WTC11 (cell line): ENCODE measurements around the gene COBL. TPM values are rescaled to one million over a fixed set of nuclear protein-coding genes. Genes with fewer than 3 reads are reported as not detected.

Experiments
- ATAC-seq: fragments of 200-7000 bp; cut with Tn5 transposase; 2 replicates; pipeline ENCODE4 v1.10.0; 2021; ENCODE audit warnings: mild to moderate bottlenecking, moderate library complexity
- CTCF ChIA-PET: fragments of 300-600 bp; sonication (Branson Sonifier 250); formaldehyde crosslinking; loops from one replicate; lab custom pipeline; 2021; ENCODE audit warnings: antibody characterized with exemption; lab: Charles Lee
- POLR2A ChIA-PET: fragments of 350-600 bp; sonication (Branson Sonifier 250); formaldehyde crosslinking; loops from one replicate; lab custom pipeline; 2021; ENCODE audit warnings: antibody characterized with exemption; lab: Charles Lee
- DNase-seq: peaks from one replicate; pipeline ENCODE4 v3.0.0; 2021; ENCODE audit warnings: low spot score
- H3K27ac Mint-ChIP-seq: 2 replicates; pipeline ENCODE4 v1.8.0; 2021; ENCODE audit warnings: mixed read lengths
- H3K27me3 Mint-ChIP-seq: 2 replicates; pipeline ENCODE4 v1.8.0; 2021; ENCODE audit warnings: low read depth, mild to moderate bottlenecking, moderate library complexity, mixed read lengths
- H3K36me3 Mint-ChIP-seq: 2 replicates; pipeline ENCODE4 v1.8.0; 2021; ENCODE audit warnings: mixed read lengths
- H3K4me1 Mint-ChIP-seq: 2 replicates; pipeline ENCODE4 v1.8.0; 2022; ENCODE audit warnings: mixed read lengths
- H3K4me3 Mint-ChIP-seq: 2 replicates; pipeline ENCODE4 v1.8.0; 2021; ENCODE audit warnings: mild to moderate bottlenecking, moderate library complexity, mixed read lengths
- H3K9me3 Mint-ChIP-seq: 2 replicates; pipeline ENCODE4 v1.8.0; 2021; ENCODE audit warnings: mixed read lengths
- CBFB ChIP-seq: sonication (generic); formaldehyde crosslinking; IDR thresholded peaks from 2 replicates; pipeline ENCODE4 v1.8.1; 2022; ENCODE audit warnings: mild to moderate bottlenecking, low read depth, missing genetic modification reagents
- CREM ChIP-seq: sonication (generic); formaldehyde crosslinking; IDR thresholded peaks from 2 replicates; pipeline ENCODE4 v1.8.1; 2022; ENCODE audit warnings: mild to moderate bottlenecking, missing genetic modification reagents, moderate library complexity
- EMX1 ChIP-seq: fragments of 250-450 bp; sonication (Bioruptor Pico); IDR thresholded peaks from 2 replicates; pipeline ENCODE4 v1.8.0; 2021; ENCODE audit warnings: mild to moderate bottlenecking
- GABPB1 ChIP-seq: sonication (generic); formaldehyde crosslinking; IDR thresholded peaks from 2 replicates; pipeline ENCODE4 v1.8.1; 2023; ENCODE audit warnings: mild to moderate bottlenecking, missing genetic modification reagents
- KAT7 ChIP-seq: sonication (generic); formaldehyde crosslinking; IDR thresholded peaks from 2 replicates; pipeline ENCODE4 v1.8.1; 2023; ENCODE audit warnings: missing genetic modification reagents, mild to moderate bottlenecking, borderline replicate concordance
- NFYB ChIP-seq: sonication (generic); formaldehyde crosslinking; conservative IDR thresholded peaks from 2 replicates; pipeline ENCODE4 v1.8.0; 2022; ENCODE audit warnings: low read depth, missing genetic modification reagents
- RORB ChIP-seq: fragments of 250-450 bp; sonication (Bioruptor Pico); IDR thresholded peaks from 2 replicates; pipeline ENCODE4 v1.9.0; 2021; ENCODE audit warnings: mild to moderate bottlenecking
- SOX15 ChIP-seq: fragments of 250-450 bp; sonication (Bioruptor Pico); IDR thresholded peaks from 2 replicates; pipeline ENCODE4 v1.9.0; 2021; ENCODE audit warnings: mild to moderate bottlenecking
- TEAD4 ChIP-seq: sonication (generic); formaldehyde crosslinking; IDR thresholded peaks from 2 replicates; pipeline ENCODE4 v1.8.0; 2022; ENCODE audit warnings: mild to moderate bottlenecking, missing genetic modification reagents
- ZBTB21 ChIP-seq: sonication (generic); formaldehyde crosslinking; IDR thresholded peaks from 2 replicates; pipeline ENCODE4 v1.8.1; 2023; ENCODE audit warnings: mild to moderate bottlenecking, missing genetic modification reagents, borderline replicate concordance
- ZNF121 ChIP-seq: sonication (generic); formaldehyde crosslinking; IDR thresholded peaks from 2 replicates; pipeline ENCODE4 v1.8.0; 2023; ENCODE audit warnings: missing genetic modification reagents
- ZNF263 ChIP-seq: sonication (generic); formaldehyde crosslinking; IDR thresholded peaks from 2 replicates; pipeline ENCODE4 v1.8.1; 2022; ENCODE audit warnings: low read depth, mild to moderate bottlenecking, moderate library complexity, missing genetic modification reagents
- total RNA-seq: library from RNA; stranded (reverse); gene quantifications from 3 replicates; pipeline ENCODE4 v1.2.3, GENCODE V29; 2021
- TF ChIP-seq, protein P1 (sequence below): fragments of 250-450 bp; sonication (Bioruptor Pico); IDR thresholded peaks from 2 replicates; pipeline ENCODE4 v1.9.0; 2021; ENCODE audit warnings: mild to moderate bottlenecking
- TF ChIP-seq, protein P2 (sequence below): fragments of 250-450 bp; sonication (Bioruptor Pico); IDR thresholded peaks from 2 replicates; pipeline ENCODE4 v1.9.0; 2021; ENCODE audit warnings: mild to moderate bottlenecking
- TF ChIP-seq, protein P3 (sequence below): sonication (generic); formaldehyde crosslinking; IDR thresholded peaks from 2 replicates; pipeline ENCODE4 v1.8.0; 2022; ENCODE audit warnings: missing genetic modification reagents
- TF ChIP-seq, protein P4 (sequence below): sonication (generic); formaldehyde crosslinking; IDR thresholded peaks from 2 replicates; pipeline ENCODE4 v1.8.0; 2022; ENCODE audit warnings: mild to moderate bottlenecking, missing genetic modification reagents

COBL gene
- total RNA-seq, 1 experiment from 2014 or later, result 36.5 TPM

DNA sequence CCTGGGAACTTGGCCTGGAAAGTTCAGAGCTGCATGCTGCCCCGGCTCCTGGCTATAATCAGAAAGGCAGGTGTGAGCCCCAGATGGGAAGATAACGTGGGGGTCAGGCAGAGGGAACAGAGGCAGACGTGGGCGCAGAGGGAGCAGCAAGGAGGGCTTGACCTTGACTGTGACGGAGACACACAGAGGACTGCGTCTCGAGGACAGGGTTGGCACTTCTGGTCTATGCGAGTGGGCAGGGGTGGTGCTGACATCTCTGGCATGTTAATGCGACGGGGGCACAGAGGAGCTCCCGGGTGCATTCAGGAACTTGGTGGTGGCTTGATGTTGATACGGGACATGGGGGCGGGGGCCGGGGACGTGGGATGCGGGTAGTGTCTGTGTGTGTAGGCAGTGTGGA, 301.8 kb downstream of the COBL start (continued):
- TF ChIP-seq, protein P1, sequence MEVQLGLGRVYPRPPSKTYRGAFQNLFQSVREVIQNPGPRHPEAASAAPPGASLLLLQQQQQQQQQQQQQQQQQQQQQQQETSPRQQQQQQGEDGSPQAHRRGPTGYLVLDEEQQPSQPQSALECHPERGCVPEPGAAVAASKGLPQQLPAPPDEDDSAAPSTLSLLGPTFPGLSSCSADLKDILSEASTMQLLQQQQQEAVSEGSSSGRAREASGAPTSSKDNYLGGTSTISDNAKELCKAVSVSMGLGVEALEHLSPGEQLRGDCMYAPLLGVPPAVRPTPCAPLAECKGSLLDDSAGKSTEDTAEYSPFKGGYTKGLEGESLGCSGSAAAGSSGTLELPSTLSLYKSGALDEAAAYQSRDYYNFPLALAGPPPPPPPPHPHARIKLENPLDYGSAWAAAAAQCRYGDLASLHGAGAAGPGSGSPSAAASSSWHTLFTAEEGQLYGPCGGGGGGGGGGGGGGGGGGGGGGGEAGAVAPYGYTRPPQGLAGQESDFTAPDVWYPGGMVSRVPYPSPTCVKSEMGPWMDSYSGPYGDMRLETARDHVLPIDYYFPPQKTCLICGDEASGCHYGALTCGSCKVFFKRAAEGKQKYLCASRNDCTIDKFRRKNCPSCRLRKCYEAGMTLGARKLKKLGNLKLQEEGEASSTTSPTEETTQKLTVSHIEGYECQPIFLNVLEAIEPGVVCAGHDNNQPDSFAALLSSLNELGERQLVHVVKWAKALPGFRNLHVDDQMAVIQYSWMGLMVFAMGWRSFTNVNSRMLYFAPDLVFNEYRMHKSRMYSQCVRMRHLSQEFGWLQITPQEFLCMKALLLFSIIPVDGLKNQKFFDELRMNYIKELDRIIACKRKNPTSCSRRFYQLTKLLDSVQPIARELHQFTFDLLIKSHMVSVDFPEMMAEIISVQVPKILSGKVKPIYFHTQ (CRISPR knock-in tag), result no peak
- no peak for TF ChIP-seq KAT7 (CRISPR knock-in tag)
- TF ChIP-seq ZNF263 (CRISPR knock-in tag), result no peak
- no peak for TF ChIP-seq EMX1 (CRISPR knock-in tag)
- no peak for TF ChIP-seq TEAD4 (CRISPR knock-in tag)
- TF ChIP-seq GABPB1 (CRISPR knock-in tag), result no peak
- no peak for TF ChIP-seq ZBTB21 (CRISPR knock-in tag)
- TF ChIP-seq NFYB, result no peak
- no peak for TF ChIP-seq SOX15 (CRISPR knock-in tag)
- no peak for TF ChIP-seq RORB (CRISPR knock-in tag)
- TF ChIP-seq, all 79 proteins: peak for 0

DNA sequence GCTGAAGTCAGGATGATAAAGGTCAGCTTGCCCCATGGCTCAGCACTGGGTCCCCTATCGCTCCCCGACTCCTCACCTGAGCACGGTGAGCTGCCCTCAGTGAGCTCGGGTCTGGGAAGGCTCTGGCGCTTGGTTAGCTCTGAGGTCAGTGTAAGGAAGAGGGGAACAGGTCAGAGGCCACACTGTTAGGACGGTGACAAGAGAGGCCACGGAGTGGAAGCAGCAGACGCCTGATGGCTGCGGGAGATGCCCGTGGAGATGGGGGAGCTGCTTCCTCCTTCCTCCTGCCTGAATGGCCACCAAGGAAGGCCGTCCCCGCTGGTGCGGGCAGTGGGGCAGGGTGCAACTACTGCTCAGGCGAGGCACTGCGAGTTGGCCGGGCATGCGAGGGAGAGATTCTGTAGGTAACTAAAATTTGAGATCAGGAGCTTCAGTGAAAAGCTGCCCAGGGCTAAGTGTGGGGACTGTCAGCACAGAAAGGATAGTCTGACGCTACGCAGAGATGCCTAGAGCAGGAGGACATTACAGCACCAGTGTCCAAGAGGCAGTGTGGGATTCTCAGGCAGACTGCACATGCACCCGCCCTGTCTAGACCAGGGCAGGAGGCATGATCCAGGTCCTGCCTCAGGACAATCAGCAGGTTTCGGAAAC, 302.6 kb downstream of the COBL start:
- POLR2A ChIA-PET, result no interaction called here
- Mint-ChIP-seq H3K4me3 (no peak overlapping the region), H3K27me3 (no peaks in the 10 kb centered on the region), H3K9me3 (no peaks in the 10 kb centered on the region), H3K27ac (no peak overlapping the region), H3K4me1 (no peaks in the 10 kb centered on the region), H3K36me3 (peaks cover 4% of the 10 kb centered on the region; the same call in 1 of the 2 replicates)
- ATAC-seq, result no peak; the same call in 1 of the 2 replicates
- no peak for DNase-seq
- TF ChIP-seq CBFB (CRISPR knock-in tag), result no peak
- TF ChIP-seq, protein P2, sequence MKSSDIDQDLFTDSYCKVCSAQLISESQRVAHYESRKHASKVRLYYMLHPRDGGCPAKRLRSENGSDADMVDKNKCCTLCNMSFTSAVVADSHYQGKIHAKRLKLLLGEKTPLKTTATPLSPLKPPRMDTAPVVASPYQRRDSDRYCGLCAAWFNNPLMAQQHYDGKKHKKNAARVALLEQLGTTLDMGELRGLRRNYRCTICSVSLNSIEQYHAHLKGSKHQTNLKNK (CRISPR knock-in tag), result no peak
- TF ChIP-seq, protein P3, sequence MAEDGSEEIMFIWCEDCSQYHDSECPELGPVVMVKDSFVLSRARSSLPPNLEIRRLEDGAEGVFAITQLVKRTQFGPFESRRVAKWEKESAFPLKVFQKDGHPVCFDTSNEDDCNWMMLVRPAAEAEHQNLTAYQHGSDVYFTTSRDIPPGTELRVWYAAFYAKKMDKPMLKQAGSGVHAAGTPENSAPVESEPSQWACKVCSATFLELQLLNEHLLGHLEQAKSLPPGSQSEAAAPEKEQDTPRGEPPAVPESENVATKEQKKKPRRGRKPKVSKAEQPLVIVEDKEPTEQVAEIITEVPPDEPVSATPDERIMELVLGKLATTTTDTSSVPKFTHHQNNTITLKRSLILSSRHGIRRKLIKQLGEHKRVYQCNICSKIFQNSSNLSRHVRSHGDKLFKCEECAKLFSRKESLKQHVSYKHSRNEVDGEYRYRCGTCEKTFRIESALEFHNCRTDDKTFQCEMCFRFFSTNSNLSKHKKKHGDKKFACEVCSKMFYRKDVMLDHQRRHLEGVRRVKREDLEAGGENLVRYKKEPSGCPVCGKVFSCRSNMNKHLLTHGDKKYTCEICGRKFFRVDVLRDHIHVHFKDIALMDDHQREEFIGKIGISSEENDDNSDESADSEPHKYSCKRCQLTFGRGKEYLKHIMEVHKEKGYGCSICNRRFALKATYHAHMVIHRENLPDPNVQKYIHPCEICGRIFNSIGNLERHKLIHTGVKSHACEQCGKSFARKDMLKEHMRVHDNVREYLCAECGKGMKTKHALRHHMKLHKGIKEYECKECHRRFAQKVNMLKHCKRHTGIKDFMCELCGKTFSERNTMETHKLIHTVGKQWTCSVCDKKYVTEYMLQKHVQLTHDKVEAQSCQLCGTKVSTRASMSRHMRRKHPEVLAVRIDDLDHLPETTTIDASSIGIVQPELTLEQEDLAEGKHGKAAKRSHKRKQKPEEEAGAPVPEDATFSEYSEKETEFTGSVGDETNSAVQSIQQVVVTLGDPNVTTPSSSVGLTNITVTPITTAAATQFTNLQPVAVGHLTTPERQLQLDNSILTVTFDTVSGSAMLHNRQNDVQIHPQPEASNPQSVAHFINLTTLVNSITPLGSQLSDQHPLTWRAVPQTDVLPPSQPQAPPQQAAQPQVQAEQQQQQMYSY (CRISPR knock-in tag), result no peak
- TF ChIP-seq CREM (CRISPR knock-in tag), result no peak
- TF ChIP-seq ZNF121 (CRISPR knock-in tag), result no peak
- TF ChIP-seq, protein P4, sequence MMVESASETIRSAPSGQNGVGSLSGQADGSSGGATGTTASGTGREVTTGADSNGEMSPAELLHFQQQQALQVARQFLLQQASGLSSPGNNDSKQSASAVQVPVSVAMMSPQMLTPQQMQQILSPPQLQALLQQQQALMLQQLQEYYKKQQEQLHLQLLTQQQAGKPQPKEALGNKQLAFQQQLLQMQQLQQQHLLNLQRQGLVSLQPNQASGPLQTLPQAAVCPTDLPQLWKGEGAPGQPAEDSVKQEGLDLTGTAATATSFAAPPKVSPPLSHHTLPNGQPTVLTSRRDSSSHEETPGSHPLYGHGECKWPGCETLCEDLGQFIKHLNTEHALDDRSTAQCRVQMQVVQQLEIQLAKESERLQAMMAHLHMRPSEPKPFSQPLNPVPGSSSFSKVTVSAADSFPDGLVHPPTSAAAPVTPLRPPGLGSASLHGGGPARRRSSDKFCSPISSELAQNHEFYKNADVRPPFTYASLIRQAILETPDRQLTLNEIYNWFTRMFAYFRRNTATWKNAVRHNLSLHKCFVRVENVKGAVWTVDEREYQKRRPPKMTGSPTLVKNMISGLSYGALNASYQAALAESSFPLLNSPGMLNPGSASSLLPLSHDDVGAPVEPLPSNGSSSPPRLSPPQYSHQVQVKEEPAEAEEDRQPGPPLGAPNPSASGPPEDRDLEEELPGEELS (CRISPR knock-in tag), result no peak
- CTCF ChIA-PET, result interaction anchor here (0.7 to 1.0 kb wide), 3 partner anchors 13 to 149 kb away, joined by 3 to 4 read pairs (median 4); no protein-coding TSS in a partner anchor
